ENCODE results near the gene RABL6.
"Not testable (repeated sequence)": the region's sequence is repeated elsewhere in the genome, so short reads cannot be mapped to it uniquely, and the experiment has no call there.

The RABL6 gene

GRCh38 chr9:136777359-136777758 is 30.4 kb upstream of the RABL6 start:
- no peak for DNase-seq

DNA sequence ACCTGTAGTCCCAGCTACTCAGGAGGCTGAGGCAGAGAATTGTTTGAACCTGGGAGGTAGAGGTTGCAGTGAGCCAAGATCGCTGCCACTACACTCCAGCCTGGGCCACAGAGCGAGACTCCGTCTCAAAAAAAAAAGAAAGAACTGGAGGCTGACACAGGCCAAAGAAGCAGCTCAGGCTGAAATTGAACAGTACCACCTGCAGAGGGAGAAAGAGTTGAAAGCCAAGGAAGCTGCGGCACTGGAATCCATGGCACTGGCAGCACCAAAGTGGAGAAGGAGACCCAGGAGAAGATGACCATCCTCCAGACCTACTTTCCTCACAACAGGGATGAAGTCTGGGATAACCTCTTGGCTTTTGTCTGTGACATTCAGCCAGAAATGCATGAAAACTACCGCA is 27.9 kb upstream of the RABL6 start:
- no peak for DNase-seq

DNA sequence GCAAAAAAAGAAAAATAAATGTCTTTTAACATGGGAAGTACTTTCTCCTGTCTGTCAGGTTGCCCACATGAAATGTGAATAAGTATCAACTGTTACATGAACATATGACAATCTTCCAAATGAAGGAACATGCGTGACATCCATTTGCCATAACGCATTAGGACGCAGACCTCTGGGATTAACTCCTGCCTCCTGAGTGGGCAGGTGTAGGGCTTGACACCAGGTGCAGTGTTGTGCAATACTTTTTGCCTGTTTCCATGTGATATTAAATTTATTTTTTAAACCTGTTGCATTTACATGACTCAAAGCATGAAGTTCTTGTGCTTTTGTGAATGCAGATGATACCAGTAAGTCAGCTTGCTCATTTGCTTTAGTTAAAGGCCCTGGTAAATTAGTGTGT is 25.3 kb upstream of the RABL6 start:
- DNase-seq: no peak

- DNase-seq: no peak
Observed at GRCh38 chr9:136784249-136784996, 23.3 kb upstream of the RABL6 start.

DNA sequence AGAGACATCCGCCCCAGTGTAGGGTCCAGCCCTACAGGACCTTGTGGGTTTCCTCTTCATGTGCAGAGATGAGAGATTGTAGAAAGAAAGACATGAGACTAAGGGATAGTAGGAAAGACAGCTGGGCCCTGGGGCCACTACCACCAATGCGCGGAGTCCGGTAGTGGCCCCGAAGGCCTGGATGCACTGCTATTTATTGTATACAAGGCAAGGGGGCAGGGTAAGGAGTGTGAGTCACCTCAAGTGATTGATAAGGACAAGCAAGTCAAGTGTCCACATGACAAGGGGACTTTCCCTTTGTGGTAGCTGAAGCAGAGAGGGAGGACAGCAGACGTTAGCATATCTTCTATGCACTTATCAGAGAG is 22.8 kb upstream of the RABL6 start:
- no peak for DNase-seq

DNA sequence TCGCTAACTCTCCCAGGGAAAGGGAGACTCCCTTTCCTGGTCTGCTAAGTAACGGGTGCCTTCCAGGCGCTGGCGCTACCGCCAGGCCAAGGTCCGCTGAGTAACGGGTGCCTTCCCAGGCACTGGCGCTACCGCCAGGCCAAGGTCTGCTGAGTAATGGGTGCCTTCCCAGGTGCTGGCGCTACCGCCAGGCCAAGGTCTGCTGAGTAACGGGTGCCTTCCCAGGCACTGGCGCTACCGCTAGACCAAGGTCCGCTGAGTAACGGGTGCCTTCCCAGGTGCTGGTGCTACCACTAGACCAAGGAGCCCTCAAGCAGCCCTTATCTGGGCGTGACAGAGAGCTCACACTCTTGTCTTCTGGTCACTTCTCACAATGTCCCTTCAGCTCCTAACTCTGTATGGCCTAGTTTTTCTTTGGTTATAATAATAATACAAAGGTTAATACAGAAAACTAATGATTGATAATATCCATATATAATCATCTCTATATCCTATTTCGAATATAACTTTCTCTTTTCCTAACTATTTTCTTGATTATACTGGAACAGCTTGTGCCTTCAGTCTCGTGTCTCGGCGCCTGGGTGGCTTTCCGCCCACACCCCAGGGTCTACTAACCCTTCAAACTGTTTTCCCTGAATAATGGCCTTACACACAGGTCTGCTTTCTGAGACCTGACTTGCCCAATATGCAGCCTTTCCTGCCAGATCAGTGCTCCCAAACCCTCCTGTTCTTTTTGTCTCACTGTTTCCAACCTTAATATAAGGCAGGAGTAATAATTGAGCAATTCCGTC is 22.0 kb upstream of the RABL6 start:
- DNase-seq: not testable (repeated sequence)

DNA sequence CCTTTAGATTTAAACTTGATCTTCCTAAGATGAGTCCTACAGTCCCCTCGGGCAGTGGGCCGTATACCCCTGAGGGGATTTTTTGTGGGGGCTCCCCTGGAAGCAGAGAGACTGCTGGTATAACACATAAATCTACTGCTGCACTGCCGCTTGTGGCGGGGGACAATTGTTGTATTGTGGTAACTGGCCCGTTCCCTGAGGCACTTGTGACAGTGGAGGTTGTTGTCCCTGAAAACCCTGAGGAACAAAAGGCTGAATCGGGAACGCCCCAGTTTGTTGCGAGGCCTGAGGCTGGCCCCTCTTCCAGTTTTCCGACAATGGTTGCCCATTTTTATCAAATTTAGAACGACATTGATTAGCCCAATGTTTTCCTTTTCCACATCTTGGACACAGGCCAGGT is 21.3 kb upstream of the RABL6 start:
- DNase-seq: no peak

DNA sequence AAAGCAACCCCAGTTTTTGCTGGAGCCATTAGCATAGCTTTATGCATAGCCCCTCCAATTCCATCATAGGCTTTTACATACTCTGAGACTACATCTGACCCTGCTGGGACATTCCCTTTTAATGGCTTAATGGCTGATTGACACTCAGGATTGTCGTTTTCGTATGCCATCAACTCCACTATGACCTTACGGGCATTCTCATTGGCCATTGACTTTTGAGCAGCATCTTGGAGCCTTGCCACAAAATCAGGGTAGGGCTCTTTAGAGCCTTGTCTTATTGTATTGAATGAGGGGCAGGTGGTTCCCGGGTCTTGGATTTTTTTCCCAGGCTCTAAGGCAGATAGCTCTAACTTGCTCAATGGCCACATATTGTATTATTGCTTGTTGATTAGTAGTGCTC is 20.8 kb upstream of the RABL6 start:
- not testable (repeated sequence) for DNase-seq

- DNase-seq: no peak
Observed at GRCh38 chr9:136787690-136788400, 19.9 kb upstream of the RABL6 start.

DNA sequence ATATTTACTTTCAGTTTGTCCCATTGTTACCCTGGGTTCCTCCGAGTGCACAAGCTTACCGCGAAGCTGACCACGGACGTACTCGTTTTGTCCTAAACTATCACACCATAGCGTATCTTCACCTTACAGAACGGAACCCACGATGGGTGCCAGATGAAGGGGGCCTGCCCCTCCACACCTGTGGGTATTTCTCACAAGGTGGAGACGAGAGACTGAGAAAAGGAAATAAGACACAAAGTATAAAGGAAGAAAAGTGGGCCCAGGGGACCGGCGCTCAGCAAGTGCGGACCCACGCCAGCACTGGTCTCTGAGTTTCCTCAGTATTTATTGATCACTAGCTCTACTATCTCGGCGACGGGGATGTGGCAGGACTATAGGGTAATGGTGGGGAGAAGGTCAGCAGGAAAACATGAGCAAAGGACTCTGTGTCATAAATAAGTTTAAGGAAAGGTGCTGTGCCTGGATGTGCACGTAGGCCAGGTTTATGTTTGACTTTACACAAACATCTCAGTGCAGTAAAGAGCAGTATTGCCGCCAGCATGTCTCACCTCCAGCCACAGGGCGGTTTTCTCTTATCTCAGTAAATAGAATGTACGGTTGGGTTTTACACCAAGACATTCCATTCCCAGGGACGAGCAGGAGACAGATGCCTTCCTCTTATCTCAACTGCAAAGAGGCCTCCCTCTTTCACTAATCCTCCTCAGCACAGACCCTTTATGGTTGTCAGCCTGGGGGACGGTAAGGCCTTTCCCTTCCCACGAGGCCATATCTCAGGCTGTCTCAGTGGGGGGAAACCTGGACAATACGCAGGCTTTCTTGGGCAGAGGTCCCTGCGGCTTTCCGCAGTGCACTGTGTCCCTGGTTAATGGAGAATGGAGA is 18.9 kb upstream of the RABL6 start:
- DNase-seq: not testable (repeated sequence)

DNA sequence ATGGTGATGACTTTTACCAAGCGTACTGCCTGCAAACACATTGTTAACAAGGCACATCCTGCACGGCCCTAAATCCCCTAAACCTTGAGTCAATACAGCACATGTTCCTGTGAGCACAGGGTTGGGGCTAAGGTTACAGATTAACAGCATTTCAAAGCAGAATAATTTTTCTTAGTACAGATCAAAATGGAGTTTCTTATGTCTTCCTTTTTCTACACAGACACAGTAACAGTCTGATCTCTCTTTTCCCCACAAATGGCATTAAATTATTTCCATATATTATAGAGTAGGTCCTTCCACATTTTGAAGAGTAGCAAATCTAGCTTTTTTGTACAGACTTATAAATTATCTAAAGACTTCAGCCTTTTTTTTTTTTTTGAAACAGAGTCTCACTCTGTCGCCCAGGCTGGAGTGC is 18.2 kb upstream of the RABL6 start:
- DNase-seq: no peak

DNA sequence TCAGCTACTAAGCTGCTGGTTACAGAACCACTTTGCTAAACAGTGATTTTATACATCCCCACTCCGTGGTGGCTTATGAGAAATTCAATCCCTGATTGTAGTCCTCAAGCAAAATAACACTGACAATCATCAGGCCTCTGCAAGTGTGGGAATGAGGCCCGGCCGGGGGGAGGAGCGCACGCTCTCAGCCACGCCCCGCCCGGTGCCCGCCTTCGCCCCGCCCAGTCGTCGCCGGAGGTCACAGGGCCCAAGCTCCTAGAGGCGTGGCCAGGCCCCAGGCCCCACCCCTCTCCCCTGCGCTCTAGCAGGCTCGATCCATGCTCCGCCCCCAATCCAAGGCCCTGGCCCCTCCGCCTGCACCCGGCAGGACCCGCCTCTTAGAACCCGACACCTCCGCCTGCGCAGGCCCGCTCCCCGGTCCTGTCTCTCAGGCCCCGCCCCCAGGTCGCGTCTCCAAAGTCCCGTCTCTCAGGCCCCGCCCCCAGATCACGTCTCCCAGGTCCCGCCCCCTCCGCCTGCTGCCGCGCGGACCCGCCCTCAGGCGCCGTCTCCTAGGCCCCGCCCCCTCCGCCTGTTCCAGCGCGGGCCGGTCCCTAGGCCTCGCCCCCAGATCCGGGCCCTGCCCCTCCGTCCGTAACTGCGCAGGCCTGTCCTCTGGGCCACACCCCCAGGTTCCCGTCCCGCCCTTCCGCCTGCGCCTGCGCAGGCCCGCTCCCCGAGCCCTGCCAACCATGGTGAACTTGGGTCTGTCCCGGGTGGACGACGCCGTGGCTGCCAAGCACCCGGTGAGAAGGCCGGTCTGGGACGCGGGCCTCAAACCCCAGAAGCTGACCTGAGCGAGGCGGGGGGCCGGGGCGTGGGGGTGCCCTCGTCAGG is 16.9 kb upstream of the RABL6 start, which contains the start of gene TMEM141:
Gene TMEM141 (plus strand): TSS at position 705 of the 876 bp plus-strand sequence. CDS start 27 bp downstream, at position 732.
- DNase-seq: peak; percentile 100

GRCh38 chr9:136791516-136792276 is 16.1 kb upstream of the RABL6 start:
- no peak for DNase-seq

DNA sequence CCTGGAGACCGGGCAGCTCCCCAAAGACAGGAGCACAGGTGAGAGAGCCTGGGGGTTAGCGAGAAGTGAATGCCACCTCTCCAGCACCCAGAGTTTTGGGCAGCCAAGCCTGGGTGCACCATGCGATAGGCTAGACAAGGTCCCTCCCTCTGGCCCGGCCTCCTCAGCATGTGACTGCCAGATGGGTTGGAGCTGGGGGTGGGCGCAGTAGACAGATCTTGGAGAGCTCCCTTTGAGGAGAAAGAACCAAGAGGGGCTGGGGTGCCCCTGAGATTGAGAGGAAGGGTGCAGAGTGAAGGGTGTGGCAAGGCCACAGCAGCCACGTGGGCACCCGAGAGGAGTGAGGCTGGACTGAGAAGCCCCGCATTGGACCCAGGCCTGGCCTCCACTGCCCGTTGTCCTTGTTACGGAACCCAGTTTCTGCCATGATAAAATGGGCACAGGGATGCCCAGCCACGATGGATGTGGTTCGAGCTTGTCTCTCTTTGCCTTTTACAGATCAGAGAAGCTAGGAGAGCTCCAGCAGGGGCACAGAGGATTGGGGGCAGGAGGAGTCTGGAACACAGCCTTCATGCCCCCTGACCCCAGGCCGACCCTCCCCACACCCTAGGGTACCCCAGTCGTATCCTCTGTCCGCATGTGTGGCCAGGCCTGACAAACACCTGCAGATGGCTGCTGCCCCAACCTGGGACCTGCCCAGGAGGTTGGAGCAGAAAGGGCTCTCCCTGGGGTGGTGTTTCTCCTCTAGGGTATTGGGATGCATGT is 15.2 kb upstream of the RABL6 start:
- no peak for DNase-seq

- DNase-seq: no peak
Observed at GRCh38 chr9:136793086-136793946, 14.4 kb upstream of the RABL6 start.

GRCh38 chr9:136794281-136794999 is 13.3 kb upstream of the RABL6 start:
- DNase-seq: no peak

GRCh38 chr9:136795000-136795348 is 12.8 kb upstream of the RABL6 start:
- no peak for DNase-seq

DNA sequence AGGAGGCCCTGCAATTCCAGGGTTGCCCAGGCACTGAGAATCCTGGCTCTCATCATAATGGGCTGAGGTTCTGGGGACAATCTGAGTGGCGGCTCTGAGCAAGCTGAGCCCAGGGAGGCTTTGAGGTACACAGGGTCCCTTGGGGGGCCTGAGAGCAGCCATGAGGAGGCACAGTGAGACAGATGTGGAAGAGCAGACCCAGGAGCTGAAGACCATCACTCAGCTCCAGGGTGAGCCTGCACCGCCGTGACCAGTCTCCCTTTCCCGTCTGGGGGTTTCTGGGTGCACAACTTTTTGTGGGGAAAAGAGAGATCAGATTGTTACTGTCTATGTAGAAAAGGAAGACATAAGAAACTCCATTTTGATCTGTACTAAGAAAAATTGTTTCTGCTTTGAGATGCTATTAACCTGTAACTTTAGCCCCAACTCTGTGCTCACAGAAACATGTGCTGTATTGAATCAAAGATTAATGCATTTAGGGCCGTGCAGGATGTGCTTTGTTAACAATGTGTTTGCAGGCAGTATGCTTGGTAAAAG is 11.4 kb upstream of the RABL6 start, which contains the start of gene CCDC183:
Gene CCDC183 (plus strand): TSS at position 101 of the 537 bp plus-strand sequence. CDS start 60 bp downstream, at position 161.
- no peak for DNase-seq

Measured in amniotic stem cell (primary cell).